ENCODE data around the gene MTREX.

DNA sequence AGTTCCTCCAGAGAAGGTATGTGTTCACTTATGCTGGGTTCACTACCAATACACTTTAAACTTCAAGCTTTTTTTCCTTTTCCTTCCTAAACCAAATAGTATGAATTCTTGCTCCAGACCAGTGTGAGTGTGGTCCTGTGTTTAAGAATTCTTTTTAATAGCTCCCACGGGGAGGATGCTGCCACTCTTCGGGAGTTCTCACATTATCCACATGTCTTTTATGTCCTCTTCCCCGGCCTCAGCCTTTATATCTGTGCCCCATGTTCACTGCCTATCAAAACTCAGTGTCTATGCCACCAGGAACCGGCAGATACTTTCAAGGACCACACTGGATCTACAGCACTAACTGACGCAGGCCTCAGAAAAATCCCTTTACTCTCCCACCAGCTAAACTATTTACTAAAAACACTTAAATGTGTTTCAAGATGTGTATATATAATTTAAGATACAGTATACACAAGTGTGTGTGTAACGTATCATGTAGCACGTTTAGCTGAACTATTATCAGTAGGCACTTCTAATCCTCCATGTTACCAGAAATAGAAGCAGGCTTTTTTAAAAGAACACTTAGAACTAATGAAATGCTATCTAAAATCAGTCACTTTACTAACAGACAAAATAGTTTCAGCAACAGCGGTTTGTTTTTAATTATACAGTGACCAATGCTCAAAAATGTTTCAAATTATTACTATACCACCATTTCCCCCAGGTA, 139.0 kb downstream of the MTREX start:
- TF ChIP-seq CTCF (IDR thresholded peaks at IDR 0.05; ENCODE audit: low read depth, low read length): no peak
- TF ChIP-seq EZH2phosphoT487 (IDR thresholded peaks at IDR 0.05; ENCODE audit: low read depth): no peak

All from OCI-LY3 (cell line).